IPS DF 4.7 (cell line): ENCODE results near the gene EHF.
"Not testable (repeated sequence)": the region's sequence is repeated elsewhere in the genome, so short reads cannot be mapped to it uniquely, and the experiment has no call there.

Source experiments
- DNase-seq: peaks from one replicate; pipeline ENCODE4 v3.0.0-alpha.2; 2013; ENCODE audit warnings: low spot score; ENCODE audit errors: extremely low read depth

The EHF gene

DNA sequence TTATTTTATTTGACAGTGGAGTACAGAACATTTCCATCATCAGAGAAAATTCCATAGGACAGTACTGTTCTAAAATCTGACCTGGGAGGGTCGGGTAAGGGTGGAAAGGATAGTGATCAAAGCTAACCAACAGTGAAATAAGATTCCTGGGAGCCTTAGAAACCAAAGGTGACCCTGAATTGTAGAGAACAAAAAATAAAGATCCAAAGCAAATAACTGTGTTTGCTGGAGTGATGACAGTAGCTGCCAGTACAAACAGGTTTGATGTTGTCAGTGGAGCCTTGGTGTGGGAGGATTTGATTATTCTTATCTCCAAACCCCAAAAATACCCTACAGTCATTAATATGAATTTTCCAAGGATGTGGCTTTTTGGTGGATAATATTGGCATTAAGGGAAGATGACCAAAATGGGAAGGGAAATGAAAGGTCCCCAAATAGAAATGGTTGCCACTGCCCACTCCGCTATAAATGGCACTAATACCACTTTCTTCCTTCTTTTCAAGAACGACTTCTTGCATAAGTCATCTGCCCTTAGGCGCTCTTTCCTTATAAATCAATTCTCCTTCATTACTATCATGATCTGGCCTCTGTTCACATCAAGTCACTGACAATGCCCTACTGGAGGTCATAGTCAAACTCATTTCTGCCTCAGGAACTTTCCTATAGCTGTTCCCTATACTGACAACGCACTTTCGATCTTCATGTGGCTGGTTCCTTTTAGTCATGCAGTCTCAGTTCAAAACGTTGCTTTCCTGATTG is 44.4 kb downstream of the EHF start:
- no peak for DNase-seq

DNA sequence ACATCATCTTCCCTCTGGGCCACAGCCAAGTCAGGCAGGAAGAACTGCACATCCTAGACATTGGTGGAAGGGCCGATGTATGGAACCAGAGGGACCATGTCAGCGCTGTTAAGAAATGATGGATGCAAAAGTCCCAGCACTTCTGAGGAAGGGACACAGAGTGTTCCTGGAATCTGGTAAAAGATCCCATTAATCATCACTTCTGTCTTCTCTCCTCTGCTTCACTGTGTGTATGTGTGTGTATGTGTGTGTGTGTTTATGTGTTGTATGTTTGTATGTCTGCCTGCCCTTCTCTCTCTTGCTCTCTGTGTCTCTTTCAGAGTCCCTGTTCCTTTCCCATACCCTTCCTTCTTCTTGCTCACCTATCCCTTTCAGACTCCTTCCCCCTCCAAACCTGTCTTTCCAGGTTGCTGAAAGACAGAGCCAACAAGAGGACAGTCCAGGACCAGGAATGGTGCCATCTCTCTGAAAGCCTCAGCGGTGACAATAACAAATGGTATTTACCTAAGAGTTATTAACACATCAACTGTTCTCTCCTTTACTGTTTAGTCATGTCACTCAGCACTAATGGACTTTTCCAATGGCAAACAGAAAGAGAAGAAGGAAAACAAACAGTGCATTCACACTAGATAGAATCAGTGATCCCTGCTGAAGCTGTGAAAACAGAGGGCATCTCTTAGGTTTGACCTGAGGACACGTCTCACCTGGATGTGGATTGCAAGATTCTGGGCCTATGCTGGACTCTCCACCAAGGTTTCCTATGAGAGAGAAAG is 47.1 kb downstream of the EHF start:
- DNase-seq, result no peak

DNA sequence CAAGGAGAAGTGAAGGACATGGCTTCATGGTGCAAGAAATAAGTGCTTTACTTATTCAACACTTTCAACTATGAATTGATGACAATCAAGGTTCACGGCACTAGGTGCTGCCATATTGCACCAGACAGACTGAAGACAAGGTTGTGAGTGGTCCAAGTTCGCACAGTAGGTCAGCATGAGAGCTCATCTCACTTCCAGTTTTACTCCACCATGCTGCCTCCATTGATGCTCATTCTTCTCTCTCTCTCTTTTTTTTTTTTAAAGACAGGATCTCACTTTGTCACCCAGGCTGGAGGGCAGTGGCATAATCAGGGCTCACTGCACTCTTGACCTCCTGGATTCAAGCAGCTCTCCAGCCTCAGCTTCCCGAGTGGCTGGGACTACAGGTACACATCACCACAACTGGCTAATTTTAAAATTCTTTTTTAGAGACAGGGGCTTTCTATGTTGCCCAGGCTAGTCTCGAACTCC is 47.7 kb downstream of the EHF start:
- no peak for DNase-seq

DNA sequence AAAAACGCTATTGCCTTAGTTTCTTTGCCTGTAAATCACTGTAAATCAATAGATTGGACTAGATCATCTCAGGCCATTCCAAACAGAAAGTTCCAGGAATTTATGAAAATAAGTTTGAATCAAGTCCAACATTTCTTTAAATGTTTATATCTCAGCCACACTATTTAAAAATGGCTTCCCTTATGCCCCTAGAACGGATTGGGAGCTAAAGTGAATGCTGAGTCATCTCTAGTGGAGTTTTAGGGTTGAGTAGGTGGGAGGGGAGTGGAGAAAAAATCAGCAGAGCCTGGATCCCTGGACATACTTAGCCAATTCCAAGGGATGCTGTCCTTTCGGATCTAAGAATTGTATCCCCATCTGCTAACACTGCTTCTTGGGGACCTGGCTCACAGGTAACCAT is 48.6 kb downstream of the EHF start:
- DNase-seq, result no peak

DNA sequence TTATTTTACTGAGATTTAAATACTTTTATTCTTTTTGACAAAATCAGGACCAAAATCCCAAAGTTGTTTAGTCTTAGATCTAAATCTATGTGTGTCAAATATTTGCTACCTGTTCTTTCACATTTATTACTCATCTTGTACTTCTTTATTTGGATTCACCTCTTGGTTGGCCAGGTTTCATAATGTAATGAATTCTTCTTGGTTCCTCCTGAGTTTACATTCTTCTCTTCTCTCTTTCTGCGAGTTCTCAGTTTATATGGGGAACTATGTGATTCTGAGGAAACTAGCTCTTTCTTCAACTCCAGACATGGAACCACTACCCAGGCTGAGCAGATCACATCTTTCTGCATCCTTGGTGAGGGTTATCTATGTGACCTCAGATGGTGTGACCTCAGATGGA is 50.2 kb downstream of the EHF start:
- no peak for DNase-seq

DNA sequence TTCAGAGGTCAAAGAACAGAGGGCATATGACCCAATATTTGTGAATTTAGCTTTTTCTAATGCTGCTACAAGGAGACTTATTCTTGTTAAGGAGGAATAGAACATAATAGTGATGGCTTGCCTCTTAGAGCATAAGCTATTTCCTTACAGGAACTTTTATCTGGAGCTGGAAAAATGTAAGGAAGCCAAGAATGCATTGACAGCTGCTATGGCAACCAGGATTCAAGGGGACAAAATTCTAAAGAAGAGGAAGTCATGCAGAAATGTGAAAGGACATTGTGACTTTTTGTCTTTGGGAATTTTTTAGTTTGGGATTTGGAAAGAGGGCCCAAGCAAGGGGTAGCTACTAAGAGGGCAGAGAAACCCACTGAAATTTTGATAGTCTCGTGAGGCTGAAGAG is 51.1 kb downstream of the EHF start:
- no peak for DNase-seq

DNA sequence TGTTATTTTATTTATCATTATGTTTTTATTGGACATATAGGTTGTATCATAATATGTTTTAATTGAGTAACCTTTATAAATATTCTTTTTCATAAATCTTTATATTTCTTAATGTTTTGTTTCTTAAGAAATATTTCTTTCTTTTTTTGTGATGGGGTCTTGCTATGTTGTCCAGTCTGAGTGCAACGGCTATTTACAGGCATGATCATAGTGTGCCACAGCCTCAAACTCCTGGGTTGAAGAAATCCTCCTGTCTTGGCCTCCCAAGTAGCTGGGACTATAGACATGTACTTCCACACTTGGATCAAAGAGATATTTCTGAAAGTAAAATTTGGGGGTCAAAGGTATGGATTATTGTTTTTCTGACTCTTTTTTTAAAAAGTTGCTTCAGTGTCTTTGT is 53.1 kb downstream of the EHF start:
- no peak for DNase-seq

DNA sequence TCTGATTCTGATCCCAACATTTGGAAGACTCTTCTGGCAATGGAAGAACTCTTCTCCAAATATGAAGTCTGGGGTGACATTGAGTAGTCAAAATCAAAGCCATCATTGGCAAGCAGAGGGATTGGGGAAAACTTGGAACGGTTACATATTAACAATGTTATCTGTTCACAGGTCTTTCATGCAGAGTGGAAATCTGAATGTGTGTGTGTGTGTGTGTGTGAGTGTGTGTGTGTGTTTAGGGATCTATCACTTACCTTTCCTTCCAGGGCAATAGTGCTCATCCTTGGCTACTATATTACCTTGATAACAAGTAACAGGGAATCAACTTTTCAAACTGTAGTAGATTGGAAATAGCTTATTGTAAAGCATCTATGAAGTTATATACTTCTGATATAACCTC is 55.3 kb downstream of the EHF start:
- DNase-seq, result no peak

DNA sequence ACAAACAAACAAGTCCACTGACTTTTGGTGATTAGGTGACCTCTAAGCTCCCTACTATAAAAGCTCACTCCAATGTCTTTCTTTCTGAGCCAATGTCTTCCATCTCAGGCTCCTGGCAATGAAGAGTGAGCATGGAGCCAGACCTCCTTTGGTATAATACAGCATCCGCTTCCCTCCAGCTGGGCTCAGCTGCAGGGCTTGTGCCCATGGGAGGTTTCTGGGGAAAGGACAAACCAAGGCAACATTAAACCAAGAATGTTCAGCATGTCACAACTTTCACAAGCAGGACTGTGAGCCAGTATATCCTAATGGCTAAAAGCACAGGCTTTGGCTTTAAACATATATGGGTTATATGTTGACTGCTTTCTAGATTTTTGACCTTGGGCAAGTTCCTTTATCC is 58.8 kb downstream of the EHF start:
- no peak for DNase-seq

DNA sequence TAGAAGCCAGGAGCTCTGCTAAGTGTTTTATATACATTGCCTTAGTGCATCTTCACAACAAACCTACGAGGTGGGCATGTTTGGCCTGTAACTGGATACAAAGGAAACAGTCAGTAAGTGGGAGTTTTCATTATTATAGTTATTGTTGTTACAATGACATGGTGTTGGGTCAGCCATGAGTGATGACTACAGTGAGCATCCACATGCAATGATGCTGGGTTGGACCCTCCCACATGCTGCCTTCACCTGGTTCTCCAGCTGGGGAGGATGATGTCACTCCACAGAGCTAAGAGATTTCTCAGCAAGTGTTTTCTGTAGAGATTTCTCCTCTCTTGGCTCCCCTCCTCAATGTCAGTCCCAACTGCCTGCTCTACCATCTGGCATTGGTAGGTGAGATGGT is 59.3 kb downstream of the EHF start:
- DNase-seq, result no peak

DNA sequence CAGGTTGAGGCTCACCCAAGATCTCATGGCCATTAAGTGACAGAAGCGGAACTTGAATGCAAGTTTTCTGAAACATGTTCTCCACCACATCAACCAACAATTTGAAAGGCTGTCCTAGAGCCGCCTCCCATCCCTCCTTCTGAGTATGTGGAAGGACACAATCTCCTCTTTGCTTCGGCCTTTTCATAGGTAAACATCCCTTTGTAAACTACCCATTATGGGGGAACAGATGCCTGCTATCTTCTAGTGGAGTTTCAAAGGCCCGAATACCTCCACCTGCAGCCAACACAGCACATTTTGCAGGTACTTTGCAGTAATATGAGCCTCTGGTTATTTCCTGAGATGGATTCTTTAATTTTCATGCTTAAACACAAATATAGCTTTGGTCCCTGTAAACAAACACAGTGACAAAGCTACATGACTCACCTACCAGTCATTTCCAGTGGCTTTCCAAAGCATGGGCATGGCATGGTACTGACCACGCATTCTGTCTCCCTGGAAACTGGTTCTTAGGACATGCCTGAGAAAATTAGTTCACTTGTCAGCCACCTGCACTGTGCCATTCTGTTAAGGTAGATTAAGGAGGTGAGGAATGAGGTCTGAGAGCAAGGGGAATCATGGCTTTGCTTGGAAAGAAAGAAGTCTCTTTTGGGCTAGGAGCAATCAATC is 60.2 kb downstream of the EHF start:
- no peak for DNase-seq

DNA sequence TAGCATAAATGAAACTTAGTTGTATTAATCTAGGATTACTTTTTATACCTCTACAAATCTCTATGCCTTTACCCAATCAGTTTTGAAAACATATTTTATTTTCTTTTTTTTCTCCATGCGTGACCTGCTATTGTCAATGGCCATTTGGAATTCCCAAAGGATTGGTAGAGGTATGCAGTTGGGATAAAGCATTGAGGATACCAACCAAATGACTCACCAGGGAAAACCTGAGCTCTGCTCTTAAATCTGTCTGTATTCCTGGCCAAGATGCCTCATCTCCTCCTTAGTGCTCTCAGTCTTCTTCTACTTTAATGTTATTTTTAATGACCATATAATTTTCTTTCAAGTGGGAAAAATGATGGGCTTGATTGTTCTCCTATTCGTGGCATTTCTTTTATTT is 61.9 kb downstream of the EHF start:
- DNase-seq, result no peak

DNA sequence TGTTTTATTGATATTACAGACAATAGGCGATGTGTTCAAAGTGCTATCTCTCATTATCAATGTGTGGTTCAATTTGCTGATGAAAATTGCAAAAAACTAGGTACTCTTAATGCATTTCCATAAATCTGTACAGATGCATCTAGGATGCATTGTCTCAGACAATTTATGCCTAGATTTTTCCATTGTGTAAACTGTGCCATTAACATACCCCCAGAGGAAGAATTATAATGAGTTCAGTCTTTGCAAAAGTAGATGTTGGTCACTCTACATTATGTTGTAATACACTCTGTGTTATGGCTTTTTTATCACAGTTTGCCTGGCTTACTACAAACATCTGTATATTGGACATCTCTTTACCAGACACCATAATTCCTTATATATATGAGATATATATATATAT is 62.5 kb downstream of the EHF start:
- DNase-seq, result no peak

DNA sequence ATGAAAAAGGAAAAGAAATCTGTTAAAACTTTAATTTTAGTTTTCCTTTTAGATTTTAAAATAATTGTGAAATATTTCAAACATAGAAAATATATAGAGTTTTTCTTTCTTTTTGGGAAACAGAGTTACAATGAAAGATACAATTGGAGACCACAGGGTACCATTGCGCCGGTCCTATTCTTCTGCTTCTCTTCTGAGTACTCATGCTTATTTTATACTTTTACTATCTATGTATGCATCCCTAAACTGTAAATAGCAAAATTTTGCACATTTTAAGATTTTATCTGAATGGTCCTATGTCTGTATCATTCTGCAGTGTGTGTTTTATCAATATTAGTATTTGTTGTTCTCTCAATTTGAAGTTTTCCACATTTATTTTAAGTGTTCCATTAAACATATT is 65.0 kb downstream of the EHF start:
- DNase-seq, result no peak

DNA sequence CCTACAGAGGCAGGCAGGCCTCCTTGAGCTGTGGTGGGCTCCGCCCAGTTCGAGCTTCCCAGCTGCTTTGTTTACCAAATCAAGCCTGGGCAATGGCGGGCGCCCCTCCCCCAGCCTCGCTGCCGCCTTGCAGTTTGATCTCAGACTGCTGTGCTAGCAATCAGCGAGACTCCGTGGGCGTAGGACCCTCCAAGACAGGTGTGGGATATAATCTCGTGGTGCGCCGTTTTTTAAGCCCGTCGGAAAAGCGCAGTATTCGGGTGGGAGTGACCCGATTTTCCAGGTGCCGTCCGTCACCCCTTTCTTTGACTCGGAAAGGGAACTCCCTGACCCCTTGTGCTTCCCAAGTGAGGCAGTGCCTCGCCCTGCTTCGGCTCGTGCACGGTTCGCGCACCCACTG is 71.4 kb downstream of the EHF start:
- not testable (repeated sequence) for DNase-seq

DNA sequence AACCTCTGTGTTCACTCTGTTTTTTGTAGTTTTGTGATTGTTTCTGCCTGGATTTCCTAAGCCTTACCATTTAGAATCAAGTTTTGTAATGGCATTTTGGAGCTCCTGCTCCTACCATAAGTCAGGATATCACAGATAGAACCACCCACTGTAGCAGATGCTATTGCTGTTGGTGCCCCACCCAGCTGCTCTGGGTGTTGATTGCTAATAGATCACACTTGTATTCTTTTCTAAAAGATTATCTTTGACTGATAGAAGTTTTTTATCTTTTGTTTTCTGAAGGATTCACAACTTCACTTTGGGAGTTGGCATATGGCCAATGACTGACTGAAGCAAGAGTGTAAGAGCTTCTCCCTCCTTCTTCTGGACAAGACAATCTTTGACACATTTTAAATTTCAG is 76.0 kb downstream of the EHF start:
- no peak for DNase-seq

DNA sequence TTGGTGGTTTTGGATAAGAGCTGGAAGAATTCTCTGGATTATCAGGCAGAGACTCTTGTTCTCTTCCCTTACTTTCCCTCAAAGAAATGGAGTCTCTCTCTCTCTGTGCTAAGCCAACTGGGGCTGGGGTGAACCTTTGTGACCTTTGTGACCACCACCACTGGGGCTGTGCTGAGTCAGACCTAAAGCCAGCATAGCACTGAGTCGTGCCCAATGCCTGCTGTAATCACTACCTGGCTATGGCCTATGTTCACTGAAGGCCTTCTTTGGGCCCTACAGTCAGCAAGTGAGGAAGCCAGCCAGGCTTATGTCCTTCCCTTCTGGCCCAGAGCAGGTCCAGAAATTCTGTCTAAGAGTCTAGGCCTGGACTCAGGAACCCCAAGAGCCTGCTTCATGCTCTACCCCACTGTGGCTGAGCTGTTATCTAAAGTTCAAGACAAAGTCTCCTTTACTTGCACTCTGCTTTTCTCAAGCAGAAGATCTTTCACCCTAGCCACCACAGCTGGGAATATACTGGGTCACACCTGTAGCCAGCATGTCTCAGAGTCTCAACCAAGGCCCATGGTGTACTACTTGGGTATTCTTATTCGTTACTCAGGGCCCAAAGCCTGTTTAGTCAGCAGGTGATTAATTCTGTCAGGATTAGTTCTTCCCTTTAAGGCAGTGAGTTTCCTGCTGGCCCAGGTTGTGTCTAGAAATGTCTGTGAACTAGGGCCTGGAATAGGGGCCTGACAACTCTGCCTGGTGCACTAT is 86.0 kb downstream of the EHF start:
- DNase-seq, result no peak

DNA sequence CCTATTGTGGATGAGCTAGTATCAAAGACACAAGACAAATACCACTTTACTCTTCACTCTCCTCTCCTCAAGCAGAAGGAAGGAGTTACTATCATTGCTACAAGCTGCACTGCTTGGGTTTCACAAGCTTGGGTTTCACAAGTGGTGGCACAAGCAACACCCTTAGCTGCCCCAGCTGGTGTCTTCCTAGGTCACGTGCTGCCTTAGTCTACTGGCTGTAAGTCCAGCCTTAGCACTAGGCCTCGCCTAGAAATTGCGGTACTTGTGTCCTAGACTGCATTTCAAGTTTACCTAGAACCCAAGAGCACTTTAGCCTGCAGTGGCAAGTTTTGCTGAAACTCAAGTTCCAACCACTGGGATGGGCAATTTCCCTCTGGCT is 86.6 kb downstream of the EHF start:
- DNase-seq, result no peak
